Transverse colon (tissue), 4 donors: ENCODE results near the gene CMTM1. TPM values are rescaled to one million over a fixed set of nuclear protein-coding genes. Genes with fewer than 3 reads are reported as not detected.

Source experiments
- DNase-seq: peaks from one replicate; pipeline ENCODE4 v3.0.0-alpha.2; 2019
- H3K27ac ChIP-seq, 4 donors: fragments of 200-600 bp; sonication (generic); 2 replicates each; pipeline ENCODE4 v1.5.1; 2016 to 2018; ENCODE audit warnings: inconsistent platforms in 4 of 4
- H3K27me3 ChIP-seq: fragments of 200-600 bp; sonication (generic); 2 replicates; pipeline ENCODE4 v1.5.1; 2017; ENCODE audit warnings: inconsistent platforms
- H3K36me3 ChIP-seq, 4 donors: fragments of 200-600 bp; sonication (generic); 2 replicates each; pipeline ENCODE4 v1.5.1; 2017 to 2019; ENCODE audit warnings: inconsistent platforms in 4 of 4
- H3K4me1 ChIP-seq, 4 donors: fragments of 200-600 bp; sonication (generic); 2 replicates each; pipeline ENCODE4 v1.5.1; 2017 to 2020; ENCODE audit warnings: inconsistent platforms in 4 of 4
- H3K4me3 ChIP-seq, 4 donors: fragments of 200-600 bp; sonication (generic); 1 replicate in 1 of 4; 2 replicates in 3 of 4; pipeline versions ENCODE4 v1.5.1 to v1.6.1; 2017 to 2019; ENCODE audit warnings: inconsistent platforms in 4 of 4
- H3K9me3 ChIP-seq, 2 donors: fragments of 200-600 bp; sonication (generic); 2 replicates each; pipeline ENCODE4 v1.5.1; 2017 to 2019; ENCODE audit warnings: inconsistent platforms in 2 of 2
- CTCF ChIP-seq, 5 experiments: fragments of 200-600 bp in 3 of 5; fragments of 450-650 bp in 2 of 5; sonication (generic) in 3 of 5; IDR thresholded peaks; 1 replicate in 2 of 5; 2 replicates in 3 of 5; pipeline ENCODE4 v1.5.1; 2016 to 2017; ENCODE audit warnings: antibody characterized with exemption in 5 of 5, inconsistent platforms in 3 of 5, mild to moderate bottlenecking in 2 of 5, moderate library complexity in 1 of 5
- EP300 ChIP-seq: sonication (generic); formaldehyde crosslinking; IDR thresholded peaks from one replicate; pipeline ENCODE4 v1.6.1; 2017; ENCODE audit warnings: antibody characterized with exemption, low read depth
- POLR2A ChIP-seq: fragments of 450-650 bp; IDR thresholded peaks from one replicate; pipeline ENCODE4 v1.6.1; 2016; ENCODE audit warnings: antibody characterized with exemption, mild to moderate bottlenecking, moderate library complexity
- POLR2AphosphoS5 ChIP-seq, 3 donors: sonication (generic); formaldehyde crosslinking; IDR thresholded peaks; one replicate each; pipeline ENCODE4 v1.6.1; 2016; ENCODE audit warnings: antibody characterized with exemption in 3 of 3
- WGBS, 2 donors: methylation state at CpG; one replicate each; pipeline ENCODE4 v1.1.5; 2018; ENCODE audit warnings: low coverage in 1 of 2; 5-methylcytosine and 5-hydroxymethylcytosine counted together
- in situ Hi-C, 4 donors: fragments of 200-750 bp; cut with MboI; loops; one replicate each; pipeline versions ENCODE4 v1.15.0 to v1.15.1; 2017; ENCODE audit warnings: low sequenced_read_pairs in 3 of 4, low pct_ligation_motif_present in 1 of 4, low pct_unique_long_range_greater_than_20kb in 1 of 4
- intact Hi-C: fragments of 100-400 bp; cut with DNase I; formaldehyde crosslinking; loops from one replicate; pipeline ENCODE4 v1.15.1; 2023; ENCODE audit warnings: low total_unique reads
- total RNA-seq, 4 donors: library from RNA; depleted of rRNA; stranded (reverse); fragments of >200 nt; gene quantifications; one replicate each; pipeline ENCODE4 v1.1.0, GENCODE V29; 2016

Gene CMTM1
- total RNA-seq, 4 donors from 2014 or later, result 2.0 to 34.2 (median 4.0) TPM; not detected in 1

- in situ Hi-C loops, result loop anchor here in 3 of 4 donors (25.0 kb wide), 2 partner anchors 110 to 185 kb away; no protein-coding TSS in a partner anchor
- intact Hi-C loops, result no loop called here
Measured at GRCh38 chr16:66596986-66597848, 31.0 kb downstream of the CMTM1 start.

GRCh38 chr16:66598111-66598510, 31.9 kb downstream of the CMTM1 start:
- Histone ChIP-seq H3K4me3 (no peak overlapping the region), H3K36me3 (no peaks in the 10 kb centered on the region), H3K9me3 (no peaks in the 10 kb centered on the region), H3K4me1 (no peaks in the 10 kb centered on the region), H3K27ac (no peak overlapping the region), H3K27me3 (no peaks in the 10 kb centered on the region)
- intact Hi-C loops (no loop called here), in situ Hi-C loops (loop anchor here in 3 of 4 donors (25.0 kb wide), 2 partner anchors 111 to 186 kb away; no protein-coding TSS in a partner anchor)
- TF ChIP-seq CTCF (IDR thresholded peaks at IDR 0.05) (no peak), POLR2AphosphoS5 (IDR thresholded peaks at IDR 0.05) (no peak), POLR2A (no peak), EP300 (no peak)
- DNase-seq, result no peak
- 79 to 92% methylated on average over 2 to 3 of the region's 3 CpGs for WGBS, 2 donors

More at GRCh38 chr16:66596986-66597848, 31.0 kb downstream of the CMTM1 start:
- H3K9me3 ChIP-seq, result no peaks in the 10 kb centered on the region
- no peaks in the 10 kb centered on the region for H3K4me1 ChIP-seq
- no peak for DNase-seq
- H3K27me3 ChIP-seq, result no peaks in the 10 kb centered on the region
- no peak overlapping the region for H3K27ac ChIP-seq
- TF ChIP-seq EP300, result no peak
- no peak for TF ChIP-seq POLR2A
- no peak for TF ChIP-seq CTCF (IDR thresholded peaks at IDR 0.05)
- TF ChIP-seq POLR2AphosphoS5 (IDR thresholded peaks at IDR 0.05), result no peak
- WGBS, 2 donors, result 57 to 76% methylated on average over 4 to 5 of the region's 5 CpGs
- no peaks in the 10 kb centered on the region for H3K36me3 ChIP-seq
- no peak overlapping the region for H3K4me3 ChIP-seq

- H3K4me1 ChIP-seq, result peaks cover 0 to 11% (median 5%) of the 10 kb centered on the region in 4 donors
- H3K9me3 ChIP-seq, result no peaks in the 10 kb centered on the region
- no peak overlapping the region for H3K27ac ChIP-seq
- in situ Hi-C loops, result loop anchor here (10.0 to 25.0 kb wide), 3 partner anchors 112 to 195 kb away; no protein-coding TSS in a partner anchor
- peaks cover 7% of the 10 kb centered on the region for H3K27me3 ChIP-seq
- WGBS, 2 donors, result 92 to 94% methylated on average over 2 to 4 of the region's 4 CpGs
- intact Hi-C loops, result loop anchor here (10.0 kb wide), 1 partner anchor 195 kb away; no protein-coding TSS in a partner anchor
- H3K4me3 ChIP-seq, result no peak overlapping the region
- TF ChIP-seq POLR2AphosphoS5 (IDR thresholded peaks at IDR 0.05) (no peak), CTCF (IDR thresholded peaks at IDR 0.05) (no peak), POLR2A (no peak), EP300 (no peak)
- no peak for DNase-seq
- no peaks in the 10 kb centered on the region for H3K36me3 ChIP-seq
Measured at GRCh38 chr16:66599726-66600125, 33.5 kb downstream of the CMTM1 start.

GRCh38 chr16:66600477-66600876, 34.2 kb downstream of the CMTM1 start:
- peaks cover 15% of the 10 kb centered on the region for H3K27me3 ChIP-seq
- no peak overlapping the region for H3K4me3 ChIP-seq
- H3K27ac ChIP-seq, result no peak overlapping the region
- 92% methylated on average over 1 of the region's 1 CpG; no CpG with 5 or more reads in 1 of the 2 donors for WGBS, 2 donors
- peaks cover 0 to 18% (median 12%) of the 10 kb centered on the region in 4 donors for H3K4me1 ChIP-seq
- intact Hi-C loops, result loop anchor here (10.0 kb wide), 1 partner anchor 196 kb away; no protein-coding TSS in a partner anchor
- TF ChIP-seq POLR2A (no peak), CTCF (IDR thresholded peaks at IDR 0.05) (no peak), POLR2AphosphoS5 (IDR thresholded peaks at IDR 0.05) (no peak), EP300 (no peak)
- no peak for DNase-seq
- in situ Hi-C loops, result loop anchor here in 2 of 4 donors (10.0 to 25.0 kb wide), 2 partner anchors 188 to 196 kb away; no protein-coding TSS in a partner anchor
- H3K36me3 ChIP-seq, result no peaks in the 10 kb centered on the region
- H3K9me3 ChIP-seq, result no peaks in the 10 kb centered on the region
